HG02798 (cell line): ENCODE measurements around the gene MYO5C.
A peak's percentile ranks its signal among the peaks of the same experiment; 100 is the strongest.

Source experiments
- ATAC-seq: cut with Tn5 transposase; IDR thresholded peaks from one replicate; pipeline ENCODE4 v1.9.1; 2021; ENCODE audit warnings: mild to moderate bottlenecking; ENCODE audit not compliant: unreplicated experiment, poor library complexity

MYO5C gene

DNA sequence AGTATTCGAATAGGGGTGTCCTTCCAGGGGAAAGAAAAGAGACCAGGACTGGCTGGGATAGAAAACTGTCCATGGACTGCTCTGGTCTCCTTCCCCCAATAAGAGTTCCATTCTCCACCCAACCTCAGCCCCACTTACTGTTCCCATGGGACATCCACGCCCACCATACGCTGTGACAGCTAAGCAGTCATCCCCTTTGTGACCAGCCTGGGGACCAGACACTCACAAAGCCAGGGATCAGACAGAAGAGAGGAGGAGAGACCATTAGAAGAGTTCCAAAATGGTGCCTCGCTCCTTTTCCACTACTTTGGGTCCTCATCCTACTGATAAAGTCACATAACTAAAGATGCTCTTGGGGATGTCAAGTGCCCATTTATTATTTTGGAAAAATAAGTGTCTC lies 76.8 kb downstream of the MYO5C start:
- ATAC-seq: no peak

DNA sequence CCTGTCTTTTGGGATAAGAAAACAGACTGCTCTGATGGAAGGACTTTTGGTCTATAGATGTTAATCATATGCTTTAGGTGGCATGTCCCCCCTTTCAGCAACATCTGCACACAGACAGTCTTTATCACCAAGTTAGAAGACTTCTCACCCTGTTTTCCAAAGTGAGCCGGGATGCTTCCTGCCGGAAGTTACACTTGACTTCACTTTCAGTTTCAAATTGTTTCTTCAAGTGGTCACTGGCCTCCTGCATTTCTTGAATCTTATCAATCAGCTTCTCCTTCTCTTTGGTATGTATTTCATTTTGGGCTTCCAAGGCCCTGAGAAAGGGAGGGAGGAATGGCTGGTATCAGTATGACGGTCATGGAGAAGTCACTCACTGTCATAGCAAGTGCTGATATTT lies 77.2 kb downstream of the MYO5C start:
- ATAC-seq: no peak

DNA sequence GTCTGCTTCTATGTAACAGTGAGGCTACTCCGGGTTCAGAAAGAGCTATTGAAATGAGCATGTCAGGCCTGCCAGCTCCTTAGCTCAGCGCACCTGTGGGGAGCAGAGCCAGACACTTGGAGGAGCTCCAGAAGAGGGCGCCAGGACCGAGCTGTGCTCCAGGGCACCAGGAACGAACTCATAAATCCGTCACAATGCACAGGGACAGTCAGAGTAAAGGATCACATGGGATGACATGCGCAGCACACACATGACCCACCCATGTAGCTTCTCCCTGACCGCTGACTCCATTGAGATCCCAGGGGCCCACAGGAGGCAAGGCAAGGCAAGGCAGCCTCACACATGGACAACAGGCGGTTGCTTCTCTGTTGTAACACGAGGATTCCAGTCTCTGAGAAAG lies 78.4 kb downstream of the MYO5C start:
- ATAC-seq: no peak

DNA sequence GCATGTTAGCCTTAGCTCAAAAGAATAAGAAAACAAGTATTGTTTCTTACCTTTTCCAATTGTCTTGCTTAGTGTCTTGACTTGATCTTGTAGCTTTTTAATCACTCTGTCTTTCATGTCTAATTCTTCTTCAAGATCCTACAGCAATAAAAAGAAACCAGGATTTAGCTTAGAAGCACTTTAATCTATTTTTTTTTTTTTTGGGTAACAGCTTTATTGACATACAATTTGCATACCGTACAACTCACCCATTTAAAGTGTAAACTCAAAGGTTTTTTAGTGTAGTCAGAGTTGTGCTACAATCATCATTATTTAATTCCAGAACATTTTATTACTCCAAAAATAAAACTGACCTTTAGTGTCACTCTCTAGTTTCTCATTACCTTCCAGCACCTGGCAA lies 81.1 kb downstream of the MYO5C start:
- ATAC-seq: no peak

DNA sequence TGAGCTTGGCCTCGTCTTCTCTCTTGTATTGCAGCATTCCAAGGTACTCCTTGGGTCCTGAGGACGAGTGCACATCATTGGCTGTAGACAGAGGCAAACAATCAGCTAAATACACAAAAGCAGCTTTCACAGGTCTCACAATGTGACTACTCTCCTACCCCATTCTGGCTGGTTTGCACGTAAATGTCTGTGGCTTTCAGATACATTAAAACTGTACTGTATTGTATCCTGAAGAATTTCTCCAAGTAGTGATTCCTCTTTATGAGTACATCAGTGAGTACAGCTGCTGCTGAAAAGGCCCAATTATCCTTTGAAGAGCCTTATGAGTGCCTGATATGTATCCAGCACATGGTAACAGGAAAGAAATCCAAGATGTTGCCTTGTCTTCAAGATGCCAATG lies 82.4 kb downstream of the MYO5C start:
- ATAC-seq: no peak

DNA sequence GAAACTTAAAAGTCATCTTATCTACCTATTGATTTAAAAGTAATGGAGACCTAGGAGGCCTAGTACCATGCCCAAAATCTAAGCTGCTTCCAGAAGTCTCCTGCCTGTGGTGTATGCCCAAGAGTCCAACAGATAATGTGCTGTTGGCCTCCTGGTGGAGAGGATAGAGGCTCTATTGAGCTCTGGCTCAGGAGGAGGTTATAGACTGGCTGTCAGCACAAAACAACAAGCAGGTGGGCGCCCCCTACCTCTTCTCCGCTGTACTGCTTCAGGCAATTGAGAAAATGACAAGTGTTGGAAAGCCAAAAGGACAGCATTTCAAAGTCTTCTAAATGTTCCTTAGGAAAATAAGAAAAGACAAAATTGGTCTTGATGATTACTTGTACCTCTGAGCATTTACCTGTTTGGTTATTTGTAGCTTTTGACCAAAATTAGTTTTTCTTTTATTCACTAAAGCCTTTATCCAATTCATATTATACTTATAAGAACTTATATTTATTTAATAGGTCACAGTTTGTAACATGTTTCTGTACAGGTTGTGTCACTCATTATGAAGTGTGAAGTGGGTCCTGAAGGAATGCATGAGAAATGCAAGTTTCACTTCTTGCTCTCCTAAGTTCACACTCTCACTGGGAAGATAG lies 87.2 kb downstream of the MYO5C start:
- peak; percentile 83 for ATAC-seq

DNA sequence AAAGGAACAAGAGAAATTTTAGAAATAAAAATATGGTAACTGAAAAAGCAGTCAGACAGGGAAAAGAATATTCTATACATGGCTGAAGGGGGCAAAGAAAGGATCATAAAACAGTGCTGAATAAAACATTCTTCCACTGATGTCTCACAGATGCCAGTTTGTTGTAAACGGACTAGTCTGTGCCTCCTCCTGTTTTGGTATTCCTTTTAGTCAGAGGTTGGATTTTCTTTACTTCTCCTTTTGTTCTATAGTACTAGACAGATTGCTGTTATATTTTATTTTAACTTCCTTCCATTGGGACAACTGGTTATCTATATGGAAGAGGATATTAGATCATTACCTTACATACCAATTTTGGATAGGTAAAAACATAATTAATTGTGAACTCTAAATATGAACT lies 88.4 kb downstream of the MYO5C start:
- no peak for ATAC-seq

DNA sequence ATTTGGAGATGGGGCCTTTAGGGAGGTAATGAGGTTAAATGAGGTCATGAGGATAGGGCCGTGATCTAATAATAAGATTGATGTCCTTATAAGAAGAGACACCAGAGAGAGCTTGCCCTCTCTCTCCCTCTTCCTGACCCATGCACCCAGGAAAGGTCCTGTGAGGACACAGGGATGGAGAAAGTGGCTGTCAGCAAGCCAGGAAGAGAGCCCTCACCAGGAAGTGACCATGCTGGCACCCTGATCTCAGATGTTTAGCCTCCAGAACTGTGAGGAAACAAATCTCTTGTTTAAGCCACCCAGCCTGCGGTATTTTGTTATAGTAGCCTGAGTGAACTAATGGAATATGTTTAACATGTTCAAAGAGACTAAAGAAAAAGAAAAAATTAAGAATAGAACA lies 89.2 kb downstream of the MYO5C start:
- ATAC-seq: no peak

DNA sequence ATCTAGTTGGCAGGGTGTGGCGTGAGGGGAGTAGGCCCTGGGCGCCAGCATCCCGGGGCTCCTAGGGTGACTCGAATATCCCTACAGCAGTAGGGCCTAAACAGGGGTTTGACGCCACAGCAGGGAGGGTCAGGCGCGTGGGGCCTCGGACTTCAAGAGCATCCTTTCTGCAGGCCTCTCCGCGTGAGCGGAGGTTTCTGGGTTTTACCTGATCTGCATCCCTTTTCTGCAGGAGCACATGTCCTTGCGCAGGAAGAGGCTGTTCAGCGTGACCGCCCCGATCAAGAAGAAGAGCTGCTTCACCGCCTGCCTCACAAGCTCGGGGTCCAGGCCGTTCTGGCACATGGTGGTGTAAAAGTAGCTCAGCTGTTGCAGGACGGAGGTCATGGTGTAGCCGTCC lies 90.9 kb downstream of the MYO5C start:
- no peak for ATAC-seq

DNA sequence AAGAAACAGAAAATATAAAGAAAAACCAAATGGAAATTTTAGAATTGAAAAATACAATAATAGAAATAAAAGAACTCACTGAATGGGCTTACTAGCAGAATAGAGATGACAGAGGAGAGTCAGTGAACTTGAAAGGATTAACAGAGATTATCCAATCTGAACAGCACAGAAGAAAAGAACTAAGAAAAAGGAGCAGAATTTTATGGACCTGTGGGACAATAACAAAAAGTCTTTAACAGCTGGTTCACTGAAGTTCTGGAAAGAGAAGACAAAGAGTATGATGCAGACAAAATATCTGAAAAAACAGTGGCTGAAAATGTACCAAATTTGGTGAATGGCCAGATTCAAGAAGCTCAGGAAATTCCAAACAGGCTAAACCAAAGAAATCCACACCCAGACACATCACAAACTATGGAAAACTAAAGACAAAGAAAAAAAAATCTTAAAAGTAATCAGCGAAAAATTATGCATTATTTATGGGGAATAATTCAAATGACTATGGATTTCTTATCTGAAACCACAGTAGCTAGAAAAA lies 94.7 kb downstream of the MYO5C start:
- ATAC-seq: no peak

DNA sequence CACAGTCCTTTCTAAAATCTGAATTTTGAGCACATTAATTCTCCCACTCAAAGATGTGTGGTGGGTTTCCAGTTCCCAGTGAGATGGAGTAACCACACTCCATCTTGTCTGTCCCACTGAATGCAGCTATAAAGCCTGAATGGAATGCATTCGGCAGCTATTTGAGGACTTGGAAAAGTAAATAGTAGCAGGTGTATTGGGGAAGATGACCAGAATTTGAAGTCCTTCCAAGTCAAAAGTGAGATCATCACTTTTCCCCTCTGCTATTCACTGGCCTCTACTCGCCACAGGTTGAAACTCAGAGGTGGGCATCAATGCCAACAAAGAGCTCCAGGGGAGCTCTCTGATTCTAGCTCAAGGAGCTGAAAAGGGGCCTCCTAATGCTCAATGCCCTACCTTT lies 96.3 kb downstream of the MYO5C start:
- no peak for ATAC-seq

DNA sequence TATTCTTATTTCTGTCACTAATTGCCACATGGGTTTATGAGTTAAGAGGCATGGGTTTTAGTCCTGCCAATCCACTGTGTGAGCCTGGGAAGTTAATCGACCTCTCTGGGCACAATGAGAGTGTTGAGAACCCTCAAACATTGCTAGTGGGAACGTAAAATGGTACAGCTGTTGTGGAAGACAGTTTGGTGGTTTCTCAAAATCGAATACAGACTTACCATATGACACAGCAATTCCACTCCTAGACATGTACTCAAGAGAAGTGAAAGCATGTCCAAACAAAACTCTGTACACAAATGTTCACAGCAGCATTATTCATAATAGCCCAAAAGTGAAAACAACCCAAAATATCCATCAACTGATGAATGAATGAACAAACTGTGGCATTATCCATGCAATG lies 98.7 kb downstream of the MYO5C start:
- no peak for ATAC-seq

DNA sequence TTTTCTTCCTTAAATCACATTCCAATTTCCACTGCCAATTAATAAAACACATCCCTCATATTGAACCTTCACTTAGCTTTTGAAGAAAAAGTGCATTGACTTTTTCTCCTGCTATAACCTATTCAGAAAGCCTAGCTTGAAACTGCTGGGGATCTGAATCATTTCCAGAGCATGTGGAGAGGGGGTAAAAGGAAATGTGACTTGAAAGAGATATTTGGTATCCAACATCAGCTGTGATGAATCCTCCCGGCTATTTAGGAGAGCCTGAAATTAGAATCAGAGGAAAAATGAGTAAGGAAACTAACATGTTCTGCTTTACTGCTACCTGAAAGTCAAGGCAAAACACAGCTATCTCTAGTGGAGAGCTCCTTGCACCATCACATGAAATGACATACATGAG lies 101.8 kb downstream of the MYO5C start:
- no peak for ATAC-seq

DNA sequence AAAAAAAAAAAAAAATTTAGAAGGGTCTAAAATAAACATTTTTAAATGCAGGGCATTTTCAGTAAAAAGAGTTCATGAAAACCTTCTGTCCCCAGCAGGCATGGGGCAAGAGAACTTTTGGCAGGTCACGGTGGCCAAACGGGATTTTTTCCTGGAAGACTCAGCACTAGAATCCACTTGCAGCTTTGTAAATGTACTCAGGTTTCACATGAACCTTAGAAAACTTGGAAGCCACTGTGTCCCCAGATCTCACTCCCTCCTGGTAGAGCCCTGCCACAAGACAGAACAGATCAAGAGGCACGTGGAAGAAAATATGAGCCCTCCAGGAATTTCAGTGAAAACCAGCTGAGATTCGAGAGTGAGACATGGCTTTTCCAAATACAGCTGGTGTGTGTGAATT lies 102.3 kb downstream of the MYO5C start:
- no peak for ATAC-seq

DNA sequence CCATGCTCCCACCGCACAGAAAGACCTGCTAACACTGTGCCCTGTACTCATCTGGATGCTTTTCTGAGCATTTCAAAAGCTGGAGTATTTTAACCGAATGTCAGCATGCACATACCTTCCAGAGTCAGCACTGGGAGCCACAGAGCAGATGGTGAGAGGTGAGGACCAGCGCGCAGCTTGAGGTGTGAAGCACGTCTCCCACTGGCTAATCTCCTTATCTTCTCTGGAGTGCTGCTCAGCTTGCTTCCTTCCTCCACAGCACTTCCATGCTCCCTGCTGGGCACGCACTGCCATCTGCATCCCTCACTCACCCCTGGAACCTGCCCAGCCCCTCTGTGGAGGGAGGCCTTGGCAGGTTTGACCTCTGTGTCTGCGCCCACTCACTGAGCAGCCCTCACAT lies 104.4 kb downstream of the MYO5C start, which contains the start of gene GNB5:
Gene GNB5 (minus strand): TSS at position 186 of the 400 bp plus-strand sequence. CDS start 6,716 bp downstream, outside the sequence.
- ATAC-seq: no peak

DNA sequence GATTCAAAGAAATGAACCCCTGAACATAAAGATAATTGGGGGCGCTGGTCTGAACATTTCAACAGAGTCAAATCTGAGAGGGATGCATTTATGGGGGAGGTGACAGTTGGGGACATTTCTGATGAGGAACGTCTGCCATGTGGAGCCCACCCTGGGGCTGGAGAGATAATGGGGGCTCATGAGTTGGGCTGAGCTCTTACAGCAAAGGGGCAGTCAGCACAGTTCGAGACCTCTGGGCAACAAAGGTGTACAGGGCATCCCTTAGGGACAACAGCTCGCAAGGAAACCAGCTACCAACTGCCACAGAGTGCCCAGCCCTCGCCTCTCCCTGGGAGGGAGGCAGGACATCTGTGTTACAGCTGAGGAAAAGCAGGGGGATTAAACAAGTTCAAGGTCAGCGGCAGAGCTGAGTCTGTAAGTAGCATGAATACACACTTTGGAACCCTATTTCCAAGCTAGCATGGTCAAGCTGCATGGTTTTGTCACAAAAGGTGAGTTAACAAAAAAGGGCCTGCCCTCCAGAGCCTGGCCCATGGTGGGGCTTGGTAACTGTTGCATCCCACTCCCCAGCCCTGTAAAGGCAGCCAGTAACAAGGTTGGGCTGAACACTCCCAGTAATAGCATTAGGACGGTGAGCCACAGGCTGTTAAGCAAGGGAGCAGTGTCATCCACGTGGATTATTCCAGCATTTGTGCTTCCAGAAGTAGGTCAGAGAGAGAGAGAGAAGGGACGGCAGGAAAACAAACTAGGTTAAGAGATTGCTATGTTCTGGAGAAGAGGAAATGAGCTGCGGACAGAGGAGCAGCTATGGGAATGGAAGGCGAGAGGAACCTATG lies 108.7 kb downstream of the MYO5C start:
- ATAC-seq: no peak

DNA sequence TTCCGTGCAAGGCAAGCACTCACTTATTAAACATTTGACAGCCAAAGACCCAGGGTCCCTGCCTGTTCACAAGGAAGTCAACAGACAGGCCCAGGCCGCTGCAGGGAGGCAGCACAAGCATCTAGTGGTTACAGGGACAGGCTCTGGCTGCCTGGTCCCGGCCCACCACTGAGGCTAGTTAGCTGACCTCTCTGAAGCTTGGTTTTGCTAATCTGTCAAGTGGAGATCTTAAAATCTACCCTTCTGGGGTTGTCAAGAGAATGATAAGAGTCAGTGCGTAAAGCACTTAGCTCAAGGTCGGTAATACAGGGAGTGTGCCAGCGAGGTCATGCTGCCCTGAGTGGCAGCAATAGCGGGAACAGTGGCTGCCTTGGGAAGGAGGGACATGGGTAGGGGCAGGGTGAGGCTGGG lies 110.4 kb downstream of the MYO5C start:
- ATAC-seq: no peak

DNA sequence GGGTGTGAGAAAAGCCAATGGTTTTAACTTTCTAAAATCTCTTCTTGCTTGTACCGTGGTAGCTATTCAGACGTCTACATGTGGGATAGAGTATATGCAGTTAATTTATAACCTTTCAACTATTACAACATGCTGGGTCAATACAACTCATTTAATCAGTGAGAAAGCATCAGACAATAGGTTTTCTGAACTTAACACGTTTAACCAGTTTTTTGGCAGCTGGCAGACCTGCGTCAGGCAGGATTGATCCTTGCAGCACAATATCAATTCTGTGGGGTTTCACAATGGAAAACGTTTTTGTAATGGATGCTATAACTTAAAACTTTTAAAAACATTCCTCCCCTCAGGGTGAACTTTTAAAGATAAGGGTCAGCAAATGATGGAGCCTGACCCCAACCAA lies 110.9 kb downstream of the MYO5C start:
- no peak for ATAC-seq

DNA sequence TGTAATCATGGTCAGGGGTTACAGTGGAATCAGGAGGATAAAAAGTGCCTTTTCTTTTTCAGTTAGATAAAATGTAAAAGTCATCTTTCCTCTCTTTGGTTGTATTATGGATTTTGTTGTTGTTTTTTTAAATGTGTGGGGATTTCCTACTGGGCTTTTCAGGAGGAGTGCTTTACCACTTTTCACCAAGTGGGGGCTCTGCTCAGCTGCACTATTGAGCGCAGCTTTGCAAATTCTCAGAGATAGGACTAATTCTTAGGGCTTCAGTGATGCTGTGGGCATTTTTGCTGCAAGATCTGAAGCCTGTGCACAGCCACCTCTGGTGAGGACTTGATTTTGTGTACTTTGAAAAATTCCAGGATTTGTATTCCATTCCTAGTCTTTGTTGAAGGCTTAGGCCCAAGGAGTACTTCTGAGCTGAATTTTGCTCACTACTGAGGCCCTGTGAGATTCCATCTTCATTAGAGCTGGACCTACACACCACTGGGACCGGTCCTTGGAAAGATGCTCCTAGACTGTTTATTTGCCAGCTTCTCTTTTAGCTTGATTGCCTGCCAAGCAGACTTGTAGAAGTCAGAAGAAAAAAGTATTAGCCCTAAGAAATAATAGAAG lies 111.9 kb downstream of the MYO5C start:
- ATAC-seq: no peak

DNA sequence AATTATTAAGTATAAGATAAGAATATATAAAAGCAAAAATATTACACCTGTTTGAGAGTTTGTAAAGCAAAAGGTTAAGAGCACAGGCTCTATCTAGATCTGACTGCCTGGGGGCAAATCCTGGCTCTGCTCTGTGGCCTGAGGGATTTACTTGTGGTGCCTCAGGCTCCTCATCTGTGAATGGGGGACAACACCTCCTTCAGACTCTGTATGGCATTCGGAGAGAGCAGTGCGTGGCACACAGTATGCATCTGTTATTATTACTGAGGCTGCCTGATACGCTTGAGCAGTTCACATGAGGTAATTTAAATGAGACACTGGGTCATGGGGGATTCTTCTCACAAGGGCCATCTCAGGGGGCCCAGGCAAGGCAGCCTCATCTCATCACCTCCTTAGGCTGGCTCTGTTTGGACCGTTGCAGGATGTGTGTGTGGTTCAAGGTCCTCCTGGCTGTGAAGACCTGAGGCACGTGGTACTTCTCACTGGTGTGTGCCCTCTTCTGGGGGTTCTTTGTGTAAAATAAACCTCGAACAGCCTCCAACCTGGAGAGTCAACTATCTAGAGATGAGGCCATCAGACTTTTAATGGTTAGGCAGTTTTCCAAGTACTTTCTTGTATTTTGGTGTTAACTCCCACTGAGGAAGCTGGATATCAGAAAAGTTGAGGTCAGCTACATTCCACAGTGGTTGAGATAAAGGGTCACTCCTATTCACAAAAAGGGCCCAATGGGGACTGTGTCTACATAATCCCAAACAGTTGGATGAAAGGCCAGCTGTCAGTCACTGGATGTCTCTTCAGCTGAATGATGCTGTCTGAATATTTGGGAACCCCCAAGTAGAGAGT lies 113.4 kb downstream of the MYO5C start:
- no peak for ATAC-seq
